HG03159 (cell line): ENCODE measurements around the gene PPIB.

Experiments used
- ATAC-seq: cut with Tn5 transposase; IDR thresholded peaks from one replicate; pipeline ENCODE4 v1.9.1; 2021; ENCODE audit warnings: mild to moderate bottlenecking, moderate library complexity; ENCODE audit not compliant: unreplicated experiment

PPIB gene

GRCh38 chr15:64162869-64163658 is at the start of gene PPIB:
Gene PPIB (minus strand): TSS chr15:64163022. CDS start chr15:64162986, 36 bp downstream.
- peak; percentile 90 for ATAC-seq

GRCh38 chr15:64211696-64212095 is 48.9 kb upstream of the PPIB start:
- ATAC-seq, result no peak

DNA sequence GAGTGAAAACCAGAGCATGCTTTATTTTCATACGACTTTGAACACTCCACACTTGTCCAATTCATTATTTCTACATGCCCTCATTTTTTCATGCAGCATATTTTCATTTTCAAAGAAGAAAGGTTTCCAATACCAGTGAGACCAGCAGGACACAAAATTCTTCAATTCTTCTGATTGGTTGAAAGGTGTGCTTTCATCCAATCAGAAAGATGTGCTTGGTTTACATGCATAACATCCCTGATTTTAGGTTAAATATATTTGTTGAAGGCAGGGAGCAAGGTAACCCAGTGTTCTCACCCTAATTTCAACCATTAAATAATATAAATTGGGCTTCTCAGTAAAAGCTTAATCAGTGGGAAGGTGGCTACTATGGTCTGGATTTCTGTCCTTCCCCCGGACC is 47.5 kb upstream of the PPIB start:
- no peak for ATAC-seq

- ATAC-seq, result no peak
These were observed 47.0 kb upstream of the PPIB start for GRCh38 chr15:64209680-64210334.

GRCh38 chr15:64205202-64205601 is 42.4 kb upstream of the PPIB start:
- no peak for ATAC-seq

DNA sequence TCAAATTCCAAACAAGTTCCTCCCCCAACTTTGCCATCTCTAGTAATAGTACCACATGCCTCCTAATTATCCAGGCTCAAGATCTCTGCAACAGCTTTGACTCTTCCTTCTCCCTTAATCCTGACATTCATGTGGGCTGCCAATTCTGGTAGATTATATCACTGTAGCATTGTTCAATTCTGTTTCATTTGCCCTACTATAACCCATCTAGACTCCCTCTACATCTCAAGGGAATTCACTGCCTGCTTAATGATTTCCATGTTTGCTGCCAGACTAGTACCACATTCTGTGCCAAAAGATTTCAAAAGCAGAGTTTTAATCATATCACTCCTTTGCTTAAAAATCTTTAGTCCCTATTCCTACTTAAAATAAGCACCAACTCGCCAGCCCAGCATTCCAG is 34.6 kb upstream of the PPIB start:
- ATAC-seq, result no peak

- ATAC-seq, result no peak
These were observed 31.1 kb upstream of the PPIB start for GRCh38 chr15:64193971-64194370.

- ATAC-seq, result no peak
These were observed 29.4 kb upstream of the PPIB start for GRCh38 chr15:64191971-64192830.

- ATAC-seq, result no peak
These were observed 24.8 kb upstream of the PPIB start for GRCh38 chr15:64187396-64188191.

DNA sequence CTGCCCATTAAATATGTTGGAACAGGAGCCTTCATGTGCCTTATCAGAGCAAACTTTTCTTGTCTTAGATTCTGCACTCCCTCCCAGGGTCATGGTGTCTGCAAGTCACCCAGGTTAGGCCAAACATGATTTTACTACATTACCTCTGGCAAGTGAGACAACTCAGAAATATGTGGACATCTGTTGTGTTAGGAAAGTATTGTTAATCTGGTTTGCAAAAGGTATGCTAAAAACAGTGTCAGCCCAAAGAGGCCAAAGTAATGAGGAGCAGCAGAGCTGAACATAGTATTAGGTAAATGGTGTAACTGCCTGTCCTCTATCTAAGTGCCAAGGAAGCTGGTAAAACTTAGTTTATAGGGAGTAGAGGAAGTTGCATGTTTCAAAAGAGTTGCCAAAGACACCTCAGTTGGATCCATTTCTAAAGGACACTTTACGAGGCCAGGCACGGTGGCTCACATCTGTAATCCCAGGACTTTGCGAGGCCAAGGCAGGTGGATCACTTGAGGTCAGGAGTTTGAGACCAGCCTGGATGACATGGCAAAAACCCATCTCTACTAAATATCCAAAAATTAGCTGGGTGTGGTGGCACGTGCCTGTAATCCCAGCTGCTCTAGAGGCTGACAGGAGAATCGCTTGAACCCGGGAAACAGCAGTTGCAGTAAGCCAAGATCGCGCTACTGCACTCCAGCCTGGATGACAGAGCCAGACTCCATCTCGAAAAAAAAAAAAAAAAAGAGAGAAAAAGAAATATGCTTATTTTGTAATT is 22.5 kb upstream of the PPIB start:
- no peak for ATAC-seq

GRCh38 chr15:64182859-64183370 is 20.1 kb upstream of the PPIB start:
- no peak for ATAC-seq

DNA sequence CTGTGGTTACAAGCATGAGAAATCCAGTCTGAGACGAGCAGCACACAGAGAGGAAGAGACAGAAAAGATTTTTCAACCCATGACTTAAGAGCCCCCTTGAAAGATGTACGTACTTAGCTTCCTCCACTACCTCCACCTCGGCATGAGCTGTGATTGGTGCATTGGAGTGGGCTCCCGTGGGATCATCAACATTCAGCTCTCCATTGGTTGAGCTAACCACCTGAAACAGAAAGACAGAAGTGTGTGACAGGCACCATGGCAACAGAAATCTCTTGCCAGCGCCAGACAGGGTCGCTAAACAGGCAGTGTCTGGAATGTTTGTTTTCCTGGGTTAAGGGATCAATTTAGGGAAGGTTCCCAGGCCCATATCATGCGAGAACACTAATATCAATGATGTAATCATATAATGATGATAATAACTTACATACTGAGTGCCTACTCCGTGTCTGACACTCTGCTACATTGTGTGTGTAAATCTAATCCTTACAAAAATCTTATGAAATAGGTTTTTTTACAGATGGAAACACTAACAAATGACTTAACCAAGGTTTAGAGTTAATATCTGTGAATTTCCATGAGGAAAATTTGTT is 17.5 kb upstream of the PPIB start:
- no peak for ATAC-seq

- no peak for ATAC-seq
These were observed 3.5 kb upstream of the PPIB start for GRCh38 chr15:64166102-64166890.

DNA sequence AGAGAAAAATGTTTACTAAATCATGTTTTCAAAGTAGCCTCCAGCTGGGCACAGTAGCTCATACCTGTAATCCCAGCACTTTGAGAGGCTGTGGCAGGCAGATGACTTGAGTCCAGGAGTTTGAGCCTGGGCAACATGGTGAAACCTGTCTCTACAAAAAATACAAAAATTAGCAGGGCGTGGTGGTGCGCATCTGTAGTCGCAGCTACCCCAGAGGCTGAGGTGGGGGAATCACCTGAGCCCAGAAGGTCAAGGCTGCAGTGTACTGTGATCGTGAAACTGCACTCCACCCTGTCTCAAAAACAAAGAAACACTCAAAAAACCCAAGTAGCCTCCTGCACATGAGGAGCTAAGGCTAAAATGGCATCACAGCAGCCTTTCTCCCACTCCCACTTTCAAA is 1.6 kb upstream of the PPIB start:
- no peak for ATAC-seq

GRCh38 chr15:64163659-64164362 is 989 bp upstream of the PPIB start:
- ATAC-seq, result no peak

DNA sequence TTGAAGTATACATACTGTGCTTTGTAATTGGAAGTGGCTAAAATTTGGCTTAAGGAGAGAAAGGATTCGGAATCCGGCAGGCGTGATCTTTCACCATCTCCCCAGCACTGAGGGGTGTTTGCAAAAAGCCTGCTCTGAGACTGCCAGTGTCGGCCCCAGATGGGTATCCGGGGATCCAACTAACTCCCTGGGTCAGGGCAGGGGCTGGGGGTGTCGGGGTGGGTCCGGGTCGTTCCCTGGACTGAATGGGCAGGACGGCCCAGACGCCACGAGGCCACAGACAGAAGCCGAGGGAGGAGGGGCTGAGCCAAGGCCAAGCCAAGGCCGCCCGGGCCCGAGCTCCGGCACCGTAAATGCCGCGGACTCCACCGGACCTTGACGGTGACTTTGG is 349 bp downstream of the PPIB start:
- peak; percentile 15 for ATAC-seq

DNA sequence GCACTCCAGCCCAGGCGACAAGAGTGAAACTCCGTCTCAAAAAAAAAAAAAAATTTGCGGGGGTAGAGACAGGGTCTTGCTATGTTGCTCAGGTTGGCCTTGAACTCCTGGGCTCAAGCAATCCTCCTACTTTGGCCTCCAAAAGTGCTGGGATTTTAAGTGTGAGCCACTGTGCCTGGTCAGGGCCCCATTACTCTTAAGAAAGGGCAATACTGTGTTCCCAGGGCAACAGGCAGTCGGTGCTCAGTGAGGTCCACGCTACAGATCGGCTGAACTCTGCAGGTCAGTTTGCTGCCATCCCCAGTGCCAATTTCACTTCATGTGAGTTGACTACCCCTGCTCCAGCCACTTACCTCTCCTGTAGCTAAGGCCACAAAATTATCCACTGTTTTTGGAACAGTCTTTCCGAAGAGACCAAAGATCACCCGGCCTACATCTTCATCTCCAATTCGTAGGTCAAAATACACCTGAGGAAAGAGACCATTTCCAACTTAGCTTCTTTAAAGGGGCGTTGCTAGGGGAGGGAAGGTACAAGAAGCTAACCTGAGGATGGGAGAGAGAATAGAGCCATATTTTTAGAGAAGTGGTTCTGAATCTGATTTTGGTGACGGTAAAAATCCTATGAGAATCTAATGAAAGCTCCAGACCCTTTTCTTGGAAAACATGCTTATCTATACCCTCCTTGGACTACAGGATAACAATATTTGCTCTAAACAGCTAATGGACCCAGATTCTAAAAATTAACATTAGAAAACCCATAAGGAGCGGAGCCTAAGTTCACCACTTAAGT is 939 bp downstream of the PPIB start:
- ATAC-seq, result no peak
